Ramos (cell line): ENCODE results near the gene ZCCHC24.

ENCODE experiments used
- in situ Hi-C: fragments of 300-500 bp; cut with MboI; formaldehyde crosslinking; loops from one replicate; pipeline ENCODE4 v1.14.3; 2022; ENCODE audit warnings: low sequenced_read_pairs; ENCODE audit not compliant: unreplicated experiment

The ZCCHC24 gene

DNA sequence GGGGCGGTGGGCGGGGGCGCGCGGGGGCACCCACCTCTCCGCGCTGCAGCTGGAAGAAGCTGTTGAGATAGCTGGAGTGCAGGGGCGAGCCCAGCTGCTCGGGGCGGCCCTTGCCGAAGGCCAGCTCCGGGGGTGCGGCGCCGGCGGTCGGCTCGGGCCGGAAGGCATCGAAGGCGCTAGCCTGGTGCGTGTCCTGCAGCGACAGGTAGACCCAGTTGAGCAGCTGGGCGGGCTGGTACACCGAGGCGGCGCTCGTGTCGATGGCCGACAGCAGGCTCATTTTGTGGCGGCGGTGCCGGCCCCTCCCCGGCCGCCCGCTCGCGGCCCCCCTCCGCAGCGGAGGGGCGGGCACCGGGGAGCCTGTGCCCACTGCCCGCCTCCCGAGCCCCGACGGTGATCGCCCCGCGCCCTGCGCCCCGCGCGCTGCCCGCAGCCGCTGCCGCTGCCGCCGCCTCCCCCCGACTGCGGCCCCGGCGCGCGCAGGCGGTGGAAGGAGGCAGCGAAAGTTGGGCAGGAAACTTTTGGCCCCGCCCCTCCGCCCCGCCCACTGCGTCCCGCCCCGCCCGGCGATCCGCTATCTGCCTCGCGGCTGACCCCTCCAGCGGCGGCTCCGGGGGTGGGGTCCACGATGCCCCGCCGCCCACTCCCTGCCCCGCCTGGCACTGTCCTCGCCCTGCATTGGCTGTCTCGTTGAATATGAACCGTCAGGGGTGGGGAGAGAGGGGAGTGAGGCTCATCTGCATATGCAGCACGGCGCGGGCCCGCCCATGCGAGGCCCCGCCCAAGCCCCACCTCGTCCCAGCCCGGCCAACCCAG is at the start of gene ZCCHC24:
Gene ZCCHC24 (minus strand): TSS at position 464 of the 816 bp plus-strand sequence. CDS start 184 bp downstream, at position 280.
- in situ Hi-C loops: no loop called here

DNA sequence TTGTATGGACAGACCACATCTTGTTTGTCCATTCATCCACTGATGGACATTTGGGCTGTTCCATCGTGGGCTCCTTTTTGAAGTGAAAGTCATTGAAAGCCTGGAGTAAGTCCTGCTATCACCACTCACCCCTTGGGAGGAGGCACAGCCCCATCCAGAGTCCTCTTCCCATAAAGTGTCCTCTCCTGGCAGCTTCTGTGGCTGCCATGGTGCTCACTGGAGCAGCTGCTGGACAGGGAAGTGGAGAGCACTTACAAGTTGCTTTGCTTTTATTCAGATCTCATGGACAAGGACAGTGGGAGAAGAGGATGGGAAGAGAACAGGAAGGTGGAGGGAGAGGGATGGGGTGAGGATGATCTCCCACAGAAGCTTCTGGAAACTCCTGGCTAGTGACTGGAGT is 48.4 kb upstream of the ZCCHC24 start:
- in situ Hi-C loops: no loop called here

DNA sequence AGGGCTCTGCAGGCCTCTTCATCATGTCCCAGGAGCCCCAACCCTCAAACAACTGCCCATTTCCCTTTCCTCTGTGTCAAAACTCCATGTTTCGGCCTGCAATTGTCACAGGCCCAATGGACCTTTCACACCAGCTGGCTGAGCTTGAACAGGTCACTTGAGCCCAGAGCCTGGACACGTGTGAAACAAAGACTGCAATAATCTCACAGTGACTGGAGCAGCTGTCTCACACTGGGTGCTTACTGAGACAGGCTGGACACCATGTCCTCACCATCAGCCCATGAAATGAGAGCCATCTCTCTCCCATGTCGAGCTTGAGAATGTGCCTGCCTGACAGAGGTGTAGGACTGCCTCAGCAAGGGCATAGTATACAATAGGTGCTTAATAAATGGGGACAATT is 47.4 kb upstream of the ZCCHC24 start:
- in situ Hi-C loops: no loop called here

DNA sequence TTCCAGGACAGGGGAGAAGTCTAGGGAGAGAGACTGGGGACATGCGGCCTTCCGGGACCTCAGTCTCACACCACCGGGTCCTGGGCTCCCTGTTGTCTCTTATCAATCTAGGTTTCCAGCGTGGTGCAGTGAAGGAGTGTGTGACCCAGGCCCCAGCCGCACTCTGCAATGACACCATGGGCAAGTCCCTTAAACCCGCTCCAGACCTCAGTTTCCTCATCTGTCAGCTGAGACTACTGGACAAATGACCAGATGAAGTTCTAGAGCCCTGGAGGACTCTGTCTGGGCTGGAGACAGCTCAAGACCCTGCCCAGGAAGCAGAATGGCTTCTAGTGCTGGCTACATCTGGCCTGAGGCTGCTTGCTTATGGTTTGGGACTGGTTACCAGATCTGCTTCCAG is 46.8 kb upstream of the ZCCHC24 start:
- in situ Hi-C loops: no loop called here

DNA sequence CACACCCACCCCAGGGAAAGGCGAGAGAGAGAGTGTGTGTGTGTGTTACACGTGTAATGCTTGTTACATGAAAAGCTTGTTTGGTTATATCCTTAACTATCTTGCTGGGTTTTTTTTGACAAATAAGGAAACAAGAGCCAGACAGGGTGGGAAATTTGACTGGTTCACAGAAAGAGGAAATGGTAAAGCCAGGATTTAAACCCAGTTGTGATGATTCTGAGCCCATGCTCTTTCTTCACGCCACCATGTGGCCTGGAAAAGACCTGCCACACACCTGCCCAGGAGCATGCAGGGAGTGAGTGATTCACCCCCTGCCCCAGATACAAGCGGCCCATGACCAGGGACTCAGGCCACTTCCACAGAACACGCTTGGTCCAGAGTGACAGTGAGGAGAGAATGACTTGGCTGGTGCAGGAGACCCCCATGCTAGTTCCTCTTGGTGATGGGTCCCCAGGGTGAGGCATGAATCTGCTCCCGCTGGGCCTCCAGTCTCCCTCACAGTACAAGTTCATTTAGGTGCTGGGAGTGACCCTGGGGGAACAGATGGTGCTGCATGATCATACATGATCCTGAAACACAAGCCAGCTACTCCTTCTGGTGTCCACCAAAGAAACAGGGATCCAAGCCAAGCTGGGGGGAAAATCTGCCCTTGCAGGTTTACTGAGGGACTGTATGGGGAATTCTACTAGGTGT is 45.9 kb upstream of the ZCCHC24 start:
- in situ Hi-C loops: no loop called here

DNA sequence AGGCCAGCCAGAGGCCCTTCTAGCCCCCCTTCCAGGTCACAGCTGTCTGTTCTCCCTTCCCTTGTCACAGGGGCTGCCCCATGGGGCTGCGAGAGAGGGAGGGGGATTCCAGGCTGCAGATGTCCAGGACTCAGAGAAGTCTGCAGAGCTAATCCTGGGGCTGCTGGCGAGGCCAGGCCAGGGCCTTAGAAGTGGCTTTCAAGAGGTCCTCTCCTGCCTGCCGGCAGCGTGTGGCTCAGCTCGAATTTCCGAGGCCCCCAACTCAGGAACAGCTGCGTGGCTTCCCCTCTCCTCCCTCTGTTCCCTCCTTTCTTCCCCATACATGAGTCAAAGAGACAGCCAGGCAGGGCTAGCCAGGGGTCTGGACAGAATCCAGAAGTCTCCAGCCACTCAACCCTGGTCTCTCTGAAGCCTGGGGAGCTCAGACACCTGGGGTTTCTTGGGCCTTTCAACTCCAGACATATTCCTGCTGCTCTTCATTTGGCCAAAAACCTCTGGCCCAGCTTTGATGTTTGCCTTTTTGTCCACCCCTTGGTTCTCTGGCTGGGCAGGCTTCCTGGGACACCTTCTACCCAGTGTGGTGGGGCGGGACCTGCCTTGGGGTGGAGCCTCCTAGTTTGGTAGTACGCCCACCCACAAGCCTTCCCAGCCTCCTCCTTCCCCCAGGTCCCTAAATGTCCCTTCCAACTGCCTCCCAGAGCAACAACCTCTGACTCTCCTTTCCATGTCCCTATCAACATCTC is 45.1 kb upstream of the ZCCHC24 start:
- in situ Hi-C loops: no loop called here

DNA sequence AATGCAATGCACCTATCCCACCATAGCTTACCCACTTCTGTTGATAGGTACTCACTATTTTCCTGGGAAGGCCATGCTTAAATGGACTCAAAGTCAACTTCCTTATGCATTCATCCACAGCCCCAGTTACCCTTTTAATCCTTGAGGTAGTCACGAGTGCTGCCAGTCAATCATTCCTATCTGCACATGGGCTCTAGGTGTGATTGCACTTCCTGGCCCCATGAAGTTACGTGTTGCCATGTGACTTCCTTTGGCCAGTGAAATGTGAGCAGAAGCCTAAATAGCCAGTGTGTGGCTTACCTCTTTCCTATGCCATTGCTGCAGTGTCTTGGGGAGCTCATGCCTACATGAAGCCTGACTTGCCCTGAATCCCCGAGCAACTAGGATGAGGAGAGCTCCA is 43.4 kb upstream of the ZCCHC24 start:
- in situ Hi-C loops: no loop called here

DNA sequence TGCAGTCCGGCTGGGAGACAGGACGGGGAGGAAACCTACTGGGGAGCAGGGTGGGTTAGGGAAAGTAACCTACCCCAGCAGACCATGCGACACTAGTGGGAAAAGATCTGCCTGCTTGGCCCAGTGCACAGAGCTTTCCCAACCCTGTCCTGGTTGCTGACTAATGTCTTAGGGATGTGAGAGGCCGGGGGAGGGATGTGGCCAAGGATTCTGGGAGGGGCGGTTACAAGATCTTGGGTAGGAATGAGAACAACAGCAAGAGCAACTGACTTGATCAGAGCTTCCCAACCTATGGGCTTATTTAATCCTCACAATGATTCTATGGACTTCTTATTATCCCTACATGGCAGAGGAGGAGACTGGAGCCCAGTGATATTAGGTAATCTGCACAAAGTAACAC is 42.9 kb upstream of the ZCCHC24 start:
- in situ Hi-C loops: no loop called here

DNA sequence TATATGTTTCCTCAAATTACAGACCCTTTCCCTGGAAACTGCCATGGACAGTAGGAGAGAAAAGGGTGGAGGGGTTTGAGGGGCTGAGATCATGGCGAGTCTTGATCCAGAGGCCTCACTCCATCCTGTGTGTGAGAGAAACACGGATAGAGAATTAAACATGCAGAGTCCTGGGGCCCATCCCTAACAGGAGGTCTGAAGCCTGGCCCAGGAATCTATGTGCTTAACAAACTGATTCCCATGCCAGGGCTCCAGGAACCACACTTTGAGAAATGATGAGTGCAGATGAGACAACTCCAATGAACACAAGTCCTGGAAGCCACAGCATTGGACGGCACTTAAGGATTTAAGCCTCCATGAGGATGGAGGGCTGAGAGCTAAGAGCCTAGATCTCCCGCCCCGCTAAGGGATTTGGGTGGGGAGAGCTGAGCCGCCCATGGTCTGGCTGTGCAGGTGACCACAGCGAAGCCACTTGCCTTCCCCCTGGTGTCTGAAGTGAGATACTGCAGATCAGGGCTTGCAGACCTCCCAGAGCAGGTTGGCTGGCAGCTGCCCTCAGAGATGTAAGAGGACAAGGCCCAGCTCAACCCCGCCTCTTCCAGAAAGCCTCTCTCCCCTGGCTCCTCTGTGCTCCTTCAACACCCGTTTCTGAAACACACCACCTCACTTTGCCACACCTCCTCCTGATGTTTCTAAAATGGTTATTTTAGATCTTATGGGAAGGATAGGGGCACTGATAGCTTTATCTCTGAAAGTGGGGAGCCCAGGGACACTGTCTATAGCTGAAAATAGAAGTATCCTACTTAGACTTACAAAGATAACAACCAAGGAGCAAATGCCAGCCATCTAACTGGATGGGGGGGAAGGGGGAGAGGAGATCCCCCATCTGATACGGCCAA is 42.1 kb upstream of the ZCCHC24 start:
- in situ Hi-C loops: no loop called here

DNA sequence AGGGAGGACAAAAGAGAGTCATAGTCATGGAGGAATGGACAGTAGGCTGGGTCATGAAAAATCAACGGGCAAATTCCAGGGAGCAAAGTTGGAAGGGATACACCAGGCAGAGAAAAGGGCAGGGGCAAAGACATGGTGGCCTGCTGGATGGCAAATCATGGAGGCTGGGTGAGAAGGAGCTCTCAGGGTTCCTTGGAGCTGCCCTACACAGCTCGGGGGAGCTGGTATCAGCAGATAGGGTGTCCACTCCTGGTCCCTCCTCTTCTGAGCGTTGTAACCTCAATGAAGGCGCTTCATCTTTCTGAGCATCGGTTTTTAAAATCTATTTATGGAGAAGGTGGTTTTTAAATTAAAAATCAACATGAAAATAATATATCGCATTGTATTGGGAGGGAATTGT is 39.1 kb upstream of the ZCCHC24 start:
- in situ Hi-C loops: no loop called here

DNA sequence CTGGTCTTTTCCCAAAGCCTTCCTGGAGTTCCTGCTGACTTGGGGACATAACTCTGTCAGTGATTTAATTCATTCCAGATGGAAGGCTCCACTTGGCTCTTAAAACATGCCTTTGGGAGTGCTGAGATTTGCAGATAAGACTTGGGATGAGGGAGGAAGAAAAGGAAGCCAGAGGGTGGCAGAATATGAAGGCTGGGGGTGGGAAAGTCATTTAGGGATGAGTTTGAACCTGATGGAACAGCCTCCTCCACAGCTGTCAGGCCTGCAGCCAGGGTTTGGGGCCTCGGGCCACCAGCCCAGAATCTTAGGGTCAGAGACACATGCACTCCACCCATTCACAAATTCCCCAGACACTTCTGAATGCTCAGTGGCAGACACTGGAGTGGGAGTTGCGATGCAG is 38.5 kb upstream of the ZCCHC24 start:
- in situ Hi-C loops: no loop called here

DNA sequence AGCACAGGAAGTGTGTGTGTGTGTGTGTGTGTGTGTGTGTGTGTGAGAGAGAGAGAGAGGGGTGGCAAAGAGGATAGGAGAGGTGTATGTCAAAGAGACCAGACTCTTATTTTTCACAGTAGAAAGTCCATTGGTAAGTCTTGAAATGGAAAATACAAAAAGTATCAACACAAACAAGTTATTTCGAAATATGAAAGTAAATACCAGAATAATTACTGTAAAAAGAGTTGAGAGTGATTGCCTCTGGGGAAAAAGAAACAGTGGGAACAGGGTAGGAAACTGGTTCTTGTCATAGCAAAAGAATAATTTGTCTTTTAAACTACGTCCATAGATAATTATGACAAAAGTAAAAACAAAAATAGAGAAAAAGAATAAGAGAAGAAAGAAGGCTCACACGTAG is 37.9 kb upstream of the ZCCHC24 start:
- in situ Hi-C loops: no loop called here

DNA sequence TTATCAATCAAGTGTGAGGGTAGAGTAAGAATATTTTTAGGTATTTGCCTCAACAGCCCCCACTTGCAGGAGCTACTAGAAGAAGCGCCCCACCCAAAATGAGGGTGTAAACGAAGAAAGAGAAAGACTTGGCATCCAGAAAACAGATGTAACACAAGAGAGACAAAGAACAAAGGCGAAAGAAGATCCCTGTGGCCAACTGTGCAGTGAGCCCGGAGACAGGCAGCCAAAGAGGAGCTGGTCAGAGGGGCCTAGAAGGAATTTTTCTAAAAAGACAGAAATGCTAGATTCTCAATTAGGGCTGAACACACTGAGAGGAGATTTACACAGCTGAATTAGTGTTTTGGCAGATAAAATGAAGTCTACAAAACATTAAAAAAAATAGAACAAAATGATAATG is 37.3 kb upstream of the ZCCHC24 start:
- in situ Hi-C loops: no loop called here

DNA sequence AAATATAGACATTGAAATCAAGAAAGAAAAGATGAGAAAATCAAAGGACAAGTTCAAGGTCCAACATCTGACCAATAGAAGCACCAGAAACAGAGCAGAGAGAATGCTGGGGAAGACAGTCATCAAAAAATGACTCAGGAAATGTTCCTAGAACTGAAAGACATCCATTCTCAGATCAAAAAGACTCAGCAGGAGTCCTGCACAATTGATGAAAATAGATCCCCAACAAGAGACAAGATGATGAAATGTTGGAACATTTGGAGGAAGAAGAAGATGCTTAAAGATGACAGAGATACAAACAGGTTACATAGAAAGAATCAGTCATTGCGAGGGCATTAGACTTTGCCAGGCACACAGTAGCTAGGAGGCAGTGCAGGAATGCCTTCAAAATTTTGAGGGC is 36.9 kb upstream of the ZCCHC24 start:
- in situ Hi-C loops: no loop called here

DNA sequence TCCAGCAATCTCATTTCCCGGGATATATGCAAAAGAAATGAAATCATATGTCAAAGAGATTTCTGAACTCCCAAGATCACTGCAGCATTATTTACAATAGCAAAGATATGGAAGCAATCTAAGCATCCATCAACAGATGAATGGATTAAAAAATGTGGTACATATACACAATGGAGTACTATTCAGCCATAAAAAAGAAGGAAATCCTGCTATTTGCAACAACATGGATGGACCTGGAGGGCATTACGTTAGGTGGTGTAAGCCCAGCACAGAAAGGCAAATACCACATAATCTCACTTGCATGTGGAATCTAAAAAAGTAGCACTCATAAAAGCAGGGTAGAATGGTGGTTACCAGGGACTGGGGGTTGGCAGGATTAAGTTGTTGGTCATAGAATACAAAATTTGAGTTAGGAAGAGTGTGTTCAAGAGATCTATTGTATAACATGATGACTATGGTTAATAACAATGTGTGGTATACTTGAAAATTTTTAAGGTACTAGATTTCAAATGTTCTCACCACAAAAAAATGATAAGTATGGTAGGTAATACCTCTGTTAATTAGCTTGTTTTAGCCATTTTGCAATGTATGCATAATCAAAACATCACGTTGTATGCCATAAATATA is 34.0 kb upstream of the ZCCHC24 start:
- in situ Hi-C loops: no loop called here

DNA sequence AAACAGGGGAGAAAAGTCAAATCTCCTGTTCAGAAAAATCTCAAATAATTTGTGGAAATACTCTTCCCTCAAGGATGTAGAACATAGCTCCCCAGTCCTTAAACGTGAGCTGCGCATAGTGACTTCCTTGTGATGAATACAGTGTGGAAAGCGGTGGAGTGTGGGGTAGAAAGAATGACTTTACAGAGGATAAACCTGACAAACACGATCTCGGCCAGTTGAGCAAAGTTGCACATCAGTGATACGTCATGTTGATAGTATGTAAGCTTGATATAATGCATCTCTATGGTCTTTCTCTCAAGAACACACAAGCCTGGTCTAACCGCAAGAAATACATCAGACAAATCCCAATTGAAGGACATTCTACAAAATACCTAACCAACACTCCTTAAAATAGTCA is 32.0 kb upstream of the ZCCHC24 start:
- in situ Hi-C loops: no loop called here

DNA sequence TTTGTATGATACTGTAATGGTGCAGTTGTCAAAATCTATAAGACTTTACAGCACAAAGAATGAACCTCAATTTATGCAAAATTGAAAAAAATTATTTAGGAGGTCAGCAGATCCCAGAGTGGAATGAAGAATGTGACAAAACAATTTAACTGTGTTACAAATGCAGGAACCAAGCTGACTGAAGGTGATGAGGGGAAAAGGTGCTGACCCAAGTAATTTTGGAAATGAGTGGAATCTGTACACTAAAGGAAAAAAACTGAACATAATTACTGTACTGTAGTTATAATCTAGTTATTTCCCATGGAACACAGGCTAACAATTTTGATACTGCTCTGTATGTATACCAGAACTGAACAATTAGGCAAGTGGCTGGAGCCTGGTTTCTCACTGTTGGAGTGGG is 31.2 kb upstream of the ZCCHC24 start:
- in situ Hi-C loops: no loop called here

DNA sequence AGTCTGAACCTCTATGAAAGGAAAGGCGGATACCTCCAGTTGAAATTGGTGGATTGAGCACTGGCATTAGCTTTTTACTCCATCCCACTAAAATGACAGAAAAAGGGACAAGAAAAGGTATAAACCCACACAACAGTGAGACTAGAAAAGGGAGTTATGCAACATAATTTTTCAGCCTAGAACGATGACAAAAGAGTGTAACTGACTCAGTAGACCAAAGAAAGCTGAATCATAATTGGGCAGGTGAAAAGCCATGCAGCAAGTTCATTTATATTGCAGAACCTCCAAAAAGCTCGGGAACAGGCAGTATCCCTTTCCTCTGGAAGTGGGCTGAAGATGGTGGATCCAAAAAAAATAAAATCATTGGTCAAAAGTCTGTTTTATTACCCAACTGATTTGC is 30.5 kb upstream of the ZCCHC24 start:
- in situ Hi-C loops: no loop called here

DNA sequence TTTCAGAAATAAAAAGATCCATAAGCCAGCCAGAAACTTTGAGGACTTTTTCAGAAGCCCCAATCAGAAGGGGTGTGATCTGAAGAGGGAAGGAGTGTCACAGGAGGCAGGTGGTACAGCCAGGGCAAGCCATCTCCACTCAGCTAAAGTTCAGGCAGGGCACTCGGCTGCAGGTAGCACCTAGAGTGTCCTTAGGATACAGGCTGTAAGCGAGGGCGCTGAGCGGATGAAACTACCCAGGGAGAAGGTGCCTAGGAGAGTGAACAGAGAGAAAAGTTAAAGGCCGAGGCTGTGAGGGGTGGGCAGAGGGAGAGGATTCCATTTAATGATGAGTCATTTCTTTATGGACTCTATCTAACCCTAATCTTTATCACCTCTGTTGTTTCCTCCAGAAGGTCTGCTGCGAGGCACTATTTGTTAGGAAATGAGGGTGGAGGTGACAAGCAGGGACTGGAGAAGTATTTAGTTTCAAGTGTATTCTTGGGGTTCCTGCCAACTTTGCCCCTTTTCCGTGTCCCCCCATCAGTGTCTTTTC is 29.8 kb upstream of the ZCCHC24 start:
- in situ Hi-C loops: no loop called here
